ENCODE measurements around the gene CTSH.
"Not testable (repeated sequence)": the region's sequence is repeated elsewhere in the genome, so short reads cannot be mapped to it uniquely, and the experiment has no call there.

The CTSH gene

DNA sequence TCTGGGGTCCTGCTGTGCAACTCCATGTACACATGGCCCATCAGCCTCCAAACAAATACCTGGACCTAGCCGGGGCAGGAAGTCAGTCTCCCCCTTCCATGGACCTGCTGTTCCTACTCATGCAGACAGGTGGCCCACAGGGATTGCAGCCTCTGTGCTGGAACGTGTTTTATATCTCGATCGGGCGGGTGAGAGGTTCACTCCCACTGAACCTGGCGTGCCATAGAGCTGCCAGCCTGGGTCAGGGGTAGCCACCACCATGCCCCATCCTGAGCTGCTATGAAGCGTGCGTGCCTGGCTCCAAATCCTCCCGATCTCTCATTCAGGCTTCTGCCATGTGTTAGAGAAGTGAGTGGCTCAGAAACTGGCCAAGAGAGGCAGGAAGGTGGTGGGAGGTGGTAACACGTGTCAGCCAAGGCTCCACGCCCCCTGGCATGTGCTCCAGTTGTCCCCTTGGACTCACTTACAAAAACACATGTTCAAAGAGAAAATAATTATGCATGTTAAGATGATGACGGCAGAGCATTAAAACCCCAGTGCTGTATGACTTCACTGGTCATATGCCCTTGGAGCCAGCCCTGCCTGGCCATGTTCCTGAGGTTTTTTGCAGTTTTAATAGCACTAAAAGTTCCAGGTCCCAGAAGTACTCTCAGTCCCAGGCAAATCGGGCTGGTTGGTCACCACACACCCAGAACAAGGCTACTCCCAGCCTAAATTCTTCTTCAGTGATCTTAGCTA lies 30.6 kb downstream of the CTSH start:
- no peak for TF ChIP-seq POLR2AphosphoS5 (IDR thresholded peaks at IDR 0.05; ENCODE audit: low read depth, low read length)
- TF ChIP-seq TAF1 (IDR thresholded peaks at IDR 0.05; ENCODE audit: borderline replicate concordance, low read depth, low read length), result no peak
- TF ChIP-seq POLR2A (IDR thresholded peaks at IDR 0.05; ENCODE audit: low read depth, low read length), result no peak
- DNase-seq (ENCODE audit: insufficient read length) (no peak), FAIRE-seq (no peak)

DNA sequence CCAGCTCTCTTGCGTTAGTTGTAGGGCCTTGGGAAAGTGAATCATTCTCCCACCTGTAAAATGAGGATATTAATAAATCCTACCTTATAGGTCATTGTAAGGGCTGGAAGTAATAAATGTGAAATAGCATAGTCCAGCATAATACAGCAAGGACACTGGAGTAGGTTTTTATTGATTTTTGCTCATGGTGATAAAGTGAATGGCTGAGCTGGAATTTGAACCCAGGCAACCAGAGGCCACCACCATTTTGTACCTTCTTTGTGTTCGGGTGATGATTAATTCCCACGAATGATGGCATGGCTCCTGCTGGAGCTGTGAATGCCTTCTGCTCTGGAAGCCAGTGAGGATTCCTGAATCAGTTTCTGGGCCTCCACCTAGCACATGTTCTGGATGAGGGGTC lies 31.8 kb downstream of the CTSH start:
- FAIRE-seq (no peak), DNase-seq (ENCODE audit: insufficient read length) (no peak)
- no peak for TF ChIP-seq POLR2A (IDR thresholded peaks at IDR 0.05; ENCODE audit: low read depth, low read length)
- TF ChIP-seq TAF1 (IDR thresholded peaks at IDR 0.05; ENCODE audit: borderline replicate concordance, low read depth, low read length), result no peak
- no peak for TF ChIP-seq POLR2AphosphoS5 (IDR thresholded peaks at IDR 0.05; ENCODE audit: low read depth, low read length)

DNA sequence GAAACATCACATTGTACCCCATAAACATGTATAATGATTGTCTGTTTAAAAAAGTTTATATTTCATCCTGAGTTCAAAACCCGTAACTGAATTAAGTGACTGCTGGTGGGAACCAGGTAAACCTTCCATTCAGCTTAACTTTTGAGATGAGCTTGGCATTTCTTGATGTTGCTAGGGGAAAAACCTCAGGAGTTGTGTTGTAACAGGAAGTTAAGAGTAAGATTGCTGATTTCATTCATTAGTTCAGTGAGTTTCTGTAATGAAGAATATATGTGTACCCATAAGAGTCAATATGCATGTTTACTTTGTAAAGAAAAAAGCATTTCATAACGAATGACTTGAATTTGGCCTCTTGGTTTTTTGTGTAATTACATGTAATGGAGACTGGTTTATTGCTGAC lies 32.5 kb downstream of the CTSH start:
- no peak for TF ChIP-seq POLR2AphosphoS5 (IDR thresholded peaks at IDR 0.05; ENCODE audit: low read depth, low read length)
- no peak for TF ChIP-seq POLR2A (IDR thresholded peaks at IDR 0.05; ENCODE audit: low read depth, low read length)
- no peak for TF ChIP-seq TAF1 (IDR thresholded peaks at IDR 0.05; ENCODE audit: borderline replicate concordance, low read depth, low read length)
- DNase-seq (ENCODE audit: insufficient read length), result no peak
- FAIRE-seq, result no peak

DNA sequence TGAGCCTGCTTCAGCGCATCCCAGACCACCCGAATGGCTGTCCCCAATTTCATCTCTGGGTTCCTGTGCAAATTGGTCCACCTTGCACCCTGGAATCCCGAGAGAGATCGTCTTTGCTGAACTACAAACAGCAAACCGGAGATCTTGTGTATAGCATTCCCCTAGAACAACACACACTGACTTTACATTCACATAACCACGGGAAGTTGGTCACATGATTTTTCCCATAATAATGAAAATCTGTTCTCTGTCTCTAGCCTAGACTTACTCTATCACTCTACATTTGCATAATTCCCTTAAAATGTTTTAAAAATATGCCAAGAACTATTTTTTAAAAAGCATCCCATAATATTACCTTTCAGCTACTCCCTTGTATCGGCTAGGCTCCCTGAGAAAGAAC lies 34.6 kb downstream of the CTSH start:
- FAIRE-seq (no peak), DNase-seq (ENCODE audit: insufficient read length) (no peak)
- TF ChIP-seq POLR2A (IDR thresholded peaks at IDR 0.05; ENCODE audit: low read depth, low read length) (no peak), POLR2AphosphoS5 (IDR thresholded peaks at IDR 0.05; ENCODE audit: low read depth, low read length) (no peak), TAF1 (IDR thresholded peaks at IDR 0.05; ENCODE audit: borderline replicate concordance, low read depth, low read length) (no peak)

DNA sequence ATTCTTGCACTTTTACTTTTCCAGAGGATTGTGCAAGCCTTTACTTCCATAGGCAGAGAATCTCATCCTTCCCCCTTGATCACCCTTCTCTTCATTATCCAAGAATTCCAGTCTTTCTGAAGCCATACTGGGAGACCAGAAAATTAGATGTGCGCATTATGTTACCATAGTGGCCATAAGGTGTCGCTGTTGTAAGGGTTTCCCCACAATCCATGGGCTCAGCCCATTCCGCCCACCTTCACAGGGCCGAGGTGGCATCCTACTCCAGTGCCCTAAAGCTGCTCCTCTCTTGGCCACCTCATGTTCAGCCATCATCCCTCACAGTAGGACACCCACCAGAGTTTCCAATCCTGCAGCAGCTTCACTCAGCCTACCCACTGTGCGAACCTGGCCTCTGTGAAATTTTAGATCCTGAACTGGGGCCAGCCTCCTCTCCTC lies 35.0 kb downstream of the CTSH start:
- TF ChIP-seq POLR2AphosphoS5 (IDR thresholded peaks at IDR 0.05; ENCODE audit: low read depth, low read length) (no peak), POLR2A (IDR thresholded peaks at IDR 0.05; ENCODE audit: low read depth, low read length) (no peak), TAF1 (IDR thresholded peaks at IDR 0.05; ENCODE audit: borderline replicate concordance, low read depth, low read length) (no peak)
- FAIRE-seq (peak; percentile 42), DNase-seq (ENCODE audit: insufficient read length) (no peak)

DNA sequence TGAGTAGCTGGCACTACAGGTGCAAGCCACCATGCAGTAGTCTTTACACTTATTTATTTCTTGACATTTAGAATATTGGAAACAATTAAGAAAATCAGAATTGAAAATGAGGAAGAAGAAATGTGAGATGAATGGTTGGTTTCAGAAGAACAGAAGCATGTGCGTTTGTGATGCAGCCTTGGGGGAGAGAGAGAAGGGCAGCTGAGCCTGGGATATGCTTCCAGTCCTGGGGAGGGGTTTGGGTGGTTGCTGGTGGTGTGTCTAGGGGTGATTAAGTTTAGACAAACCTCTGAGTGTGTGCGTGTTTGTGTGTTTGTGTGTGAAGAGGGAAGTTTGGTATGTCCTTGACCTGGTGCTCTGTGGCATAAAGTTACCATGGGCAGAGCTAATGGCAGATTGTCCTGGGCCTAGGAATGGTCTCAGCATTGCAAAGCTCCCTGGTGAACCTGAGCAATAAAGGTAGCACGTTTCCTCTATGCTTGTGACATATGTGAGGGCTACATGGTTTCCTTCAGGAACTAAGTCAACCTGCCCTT lies 35.6 kb downstream of the CTSH start:
- DNase-seq (ENCODE audit: insufficient read length) (no peak), FAIRE-seq (no peak)
- TF ChIP-seq TAF1 (IDR thresholded peaks at IDR 0.05; ENCODE audit: borderline replicate concordance, low read depth, low read length), result no peak
- TF ChIP-seq POLR2AphosphoS5 (IDR thresholded peaks at IDR 0.05; ENCODE audit: low read depth, low read length), result no peak
- TF ChIP-seq POLR2A (IDR thresholded peaks at IDR 0.05; ENCODE audit: low read depth, low read length), result no peak

DNA sequence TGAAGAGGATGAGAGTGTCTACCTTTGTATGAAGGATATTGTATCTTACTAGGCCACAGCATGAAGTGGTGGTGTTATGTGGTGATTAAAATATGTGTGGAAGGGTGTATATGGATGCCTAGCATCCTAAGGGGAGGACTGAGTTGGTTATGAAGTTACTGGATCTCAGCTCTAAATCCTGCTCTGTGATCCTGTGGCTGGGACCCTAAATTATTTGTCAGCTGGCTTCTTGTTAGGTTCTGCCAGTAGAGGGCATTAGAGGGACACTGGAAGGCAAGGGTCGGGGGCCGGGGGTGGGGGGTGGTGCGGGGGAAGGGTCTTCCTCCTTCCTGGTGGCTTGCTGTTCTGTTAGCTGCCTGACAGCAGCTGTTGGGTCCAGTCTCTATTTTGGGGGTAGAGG lies 37.3 kb downstream of the CTSH start:
- no peak for FAIRE-seq
- DNase-seq (ENCODE audit: insufficient read length), result no peak

DNA sequence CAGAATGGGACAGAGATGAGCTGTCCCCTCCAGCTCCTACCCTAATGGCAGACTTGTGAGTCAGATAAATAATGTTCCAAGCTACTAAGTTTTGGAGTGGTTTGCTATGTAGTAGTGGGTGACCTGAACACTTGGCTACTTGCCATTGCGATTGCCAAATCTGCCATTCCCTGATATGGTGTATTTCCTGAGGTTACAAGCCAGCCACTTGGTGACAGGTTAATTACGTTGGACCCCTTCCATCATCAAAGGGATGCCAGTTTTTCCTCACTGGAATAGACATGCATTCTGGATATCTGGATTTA lies 38.6 kb downstream of the CTSH start:
- TF ChIP-seq TAF1 (IDR thresholded peaks at IDR 0.05; ENCODE audit: borderline replicate concordance, low read depth, low read length) (no peak), POLR2AphosphoS5 (IDR thresholded peaks at IDR 0.05; ENCODE audit: low read depth, low read length) (no peak), POLR2A (IDR thresholded peaks at IDR 0.05; ENCODE audit: low read depth, low read length) (no peak)
- DNase-seq (ENCODE audit: insufficient read length), result no peak
- FAIRE-seq, result no peak

More for the DNA sequence above, 37.3 kb downstream of the CTSH start:
- TF ChIP-seq POLR2A (IDR thresholded peaks at IDR 0.05; ENCODE audit: low read depth, low read length) (no peak), POLR2AphosphoS5 (IDR thresholded peaks at IDR 0.05; ENCODE audit: low read depth, low read length) (no peak), TAF1 (IDR thresholded peaks at IDR 0.05; ENCODE audit: borderline replicate concordance, low read depth, low read length) (no peak)

DNA sequence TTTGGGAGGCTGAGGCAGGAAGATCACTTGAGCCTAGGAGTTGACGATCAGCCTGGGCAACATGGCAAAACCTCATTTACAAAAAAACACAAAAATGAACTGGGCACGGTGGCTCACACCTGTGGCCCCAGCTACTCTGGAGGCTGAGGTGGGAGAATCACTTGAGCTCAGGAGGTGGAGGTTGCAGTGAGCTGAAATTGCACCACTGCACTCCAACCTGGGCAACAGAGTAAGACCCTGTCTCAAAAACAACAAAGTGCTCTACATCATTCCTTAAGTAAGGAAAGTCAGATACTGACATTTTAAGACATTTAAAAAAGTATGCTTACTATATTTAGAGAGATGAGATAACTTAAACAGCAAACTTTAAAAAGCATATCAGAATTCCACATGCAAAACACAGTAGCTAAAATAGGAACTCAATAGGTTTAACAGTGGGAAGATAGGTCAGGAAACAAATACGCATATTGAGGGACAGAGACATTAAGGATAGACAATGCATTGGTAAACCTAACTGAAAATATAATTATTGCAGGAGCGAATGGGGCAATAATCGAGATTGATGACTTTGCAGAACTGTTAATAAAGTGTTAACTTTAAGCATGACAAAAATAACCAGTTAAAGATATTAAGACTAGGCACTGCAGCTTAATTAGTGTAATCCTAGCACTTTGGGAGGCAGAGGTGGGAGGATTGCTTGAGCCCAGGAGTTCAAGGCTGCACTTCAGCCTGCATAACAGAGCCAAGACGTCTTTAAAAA lies 40.1 kb downstream of the CTSH start:
- no peak for TF ChIP-seq POLR2A (IDR thresholded peaks at IDR 0.05; ENCODE audit: low read depth, low read length)
- no peak for TF ChIP-seq POLR2AphosphoS5 (IDR thresholded peaks at IDR 0.05; ENCODE audit: low read depth, low read length)
- TF ChIP-seq TAF1 (IDR thresholded peaks at IDR 0.05; ENCODE audit: borderline replicate concordance, low read depth, low read length), result no peak
- FAIRE-seq, result no peak
- no peak for DNase-seq (ENCODE audit: insufficient read length)

DNA sequence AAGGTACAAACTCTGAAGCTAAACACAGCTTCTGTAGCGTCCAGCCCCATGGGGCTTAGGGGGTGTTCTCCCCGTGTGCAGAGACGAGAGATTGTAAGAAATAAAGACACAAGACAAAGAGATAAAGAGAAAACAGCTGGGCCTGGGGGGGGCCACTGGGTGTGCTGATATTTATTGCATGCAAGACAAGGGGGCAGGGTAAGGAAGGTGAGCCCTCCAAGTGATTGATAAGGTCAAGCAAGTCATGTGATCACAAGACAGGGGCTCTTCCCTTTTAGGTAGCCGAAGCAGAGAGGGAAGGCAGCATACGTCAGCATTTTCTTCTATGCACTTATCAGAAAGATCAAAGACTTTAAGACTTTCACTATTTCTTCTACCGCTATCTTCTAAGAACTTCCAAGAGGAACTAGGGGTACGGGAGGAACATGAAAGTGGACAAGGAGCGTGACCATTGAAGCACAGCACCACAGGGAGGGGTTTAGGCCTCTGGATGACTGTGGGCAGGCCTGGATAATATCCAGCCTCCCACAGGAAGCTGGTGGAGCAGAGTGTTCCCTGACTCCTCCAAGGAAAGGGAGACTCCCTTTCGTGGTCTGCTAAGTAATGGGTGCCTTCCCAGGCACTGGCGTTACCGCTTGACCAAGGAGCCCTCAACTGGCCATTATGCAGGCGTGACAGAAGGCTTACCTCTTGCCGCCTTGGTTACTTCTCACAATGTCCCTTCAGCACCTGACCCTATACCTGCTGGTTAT lies 42.4 kb downstream of the CTSH start:
- FAIRE-seq; DNase-seq (ENCODE audit: insufficient read length): not testable (repeated sequence)
- TF ChIP-seq POLR2AphosphoS5 (IDR thresholded peaks at IDR 0.05; ENCODE audit: low read depth, low read length), result peak; percentile 49; the same call in 1 of the 2 replicates
- TF ChIP-seq POLR2A (IDR thresholded peaks at IDR 0.05; ENCODE audit: low read depth, low read length), result peak; percentile 28; the same call in 1 of the 2 replicates

DNA sequence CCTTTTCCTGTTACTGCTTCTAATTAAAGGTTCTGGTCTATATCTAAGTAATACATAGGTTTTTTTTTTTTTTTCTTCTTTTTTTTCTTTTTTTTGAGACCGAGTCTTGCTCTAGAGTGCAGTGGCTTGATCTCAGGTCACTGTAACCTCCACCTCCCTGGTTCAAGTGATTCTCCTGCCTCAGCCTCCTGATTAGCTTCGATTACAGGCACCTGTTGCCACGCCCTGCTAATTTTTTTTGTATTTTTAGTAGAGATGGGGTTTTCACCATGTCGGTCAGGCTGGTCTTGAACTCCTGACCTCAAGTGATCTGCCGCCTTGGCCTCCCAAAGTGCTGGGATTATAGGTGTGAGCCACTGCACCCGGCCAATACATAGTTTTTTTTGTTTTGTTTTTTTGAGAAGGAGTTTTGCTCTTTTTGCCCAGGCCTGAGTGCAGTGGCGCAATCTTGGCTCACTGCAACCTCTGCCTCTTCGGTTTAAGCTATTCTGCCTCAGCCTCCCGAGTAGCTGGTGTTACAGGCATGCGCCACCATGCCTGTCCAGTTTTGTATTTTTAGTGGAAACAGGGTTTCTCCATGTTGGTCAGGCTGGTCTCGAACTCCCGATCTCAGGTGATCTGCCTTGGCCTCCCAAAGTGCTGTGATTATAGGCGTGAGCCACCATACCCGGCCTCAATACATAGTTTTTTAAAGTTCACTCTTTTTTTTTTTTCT lies 43.9 kb downstream of the CTSH start:
- not testable (repeated sequence) for FAIRE-seq

More for the DNA sequence above, 43.9 kb downstream of the CTSH start:
- not testable (repeated sequence) for DNase-seq (ENCODE audit: insufficient read length)
